ENCODE data around the gene LSAMP.

LSAMP gene

DNA sequence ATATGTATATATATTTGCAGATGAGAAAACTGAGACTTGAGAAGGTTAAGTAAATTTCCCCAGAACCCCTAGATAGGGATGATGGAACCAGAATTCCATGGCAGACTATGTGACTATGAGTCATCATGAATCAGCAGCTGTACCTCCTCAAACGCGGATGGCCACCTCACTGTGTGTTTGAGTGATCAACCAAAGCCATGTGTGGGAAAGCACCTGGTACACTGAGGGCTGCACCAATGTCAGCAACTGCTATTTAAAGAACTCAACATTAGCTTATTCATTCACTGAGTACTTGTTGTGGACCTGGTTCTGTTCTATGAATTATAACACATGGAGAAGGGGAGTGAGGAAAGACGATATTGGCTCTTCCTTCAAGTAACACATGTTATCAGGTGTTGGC lies 445.0 kb downstream of the LSAMP start:
- DNase-seq = no peak

DNA sequence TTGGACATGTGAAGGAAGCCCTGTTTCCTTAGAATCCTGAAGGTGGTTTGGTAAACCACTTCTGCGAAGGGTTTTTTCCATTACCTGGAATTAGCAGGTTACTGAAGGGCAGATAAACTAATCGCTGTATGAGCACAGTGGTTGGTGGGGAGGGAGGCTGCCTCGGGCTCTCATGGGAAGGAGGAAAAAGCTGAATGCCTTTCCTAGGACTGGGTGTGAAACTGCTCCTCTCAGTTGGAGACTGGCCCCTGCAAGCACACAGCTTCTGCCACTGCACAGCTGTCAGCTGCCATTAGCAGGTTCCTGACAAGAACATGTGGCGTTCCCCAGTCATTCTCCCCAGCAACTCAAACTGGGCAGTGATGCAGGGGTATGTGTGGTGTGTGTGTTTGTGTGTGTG lies 445.7 kb downstream of the LSAMP start:
- DNase-seq = no peak

DNA sequence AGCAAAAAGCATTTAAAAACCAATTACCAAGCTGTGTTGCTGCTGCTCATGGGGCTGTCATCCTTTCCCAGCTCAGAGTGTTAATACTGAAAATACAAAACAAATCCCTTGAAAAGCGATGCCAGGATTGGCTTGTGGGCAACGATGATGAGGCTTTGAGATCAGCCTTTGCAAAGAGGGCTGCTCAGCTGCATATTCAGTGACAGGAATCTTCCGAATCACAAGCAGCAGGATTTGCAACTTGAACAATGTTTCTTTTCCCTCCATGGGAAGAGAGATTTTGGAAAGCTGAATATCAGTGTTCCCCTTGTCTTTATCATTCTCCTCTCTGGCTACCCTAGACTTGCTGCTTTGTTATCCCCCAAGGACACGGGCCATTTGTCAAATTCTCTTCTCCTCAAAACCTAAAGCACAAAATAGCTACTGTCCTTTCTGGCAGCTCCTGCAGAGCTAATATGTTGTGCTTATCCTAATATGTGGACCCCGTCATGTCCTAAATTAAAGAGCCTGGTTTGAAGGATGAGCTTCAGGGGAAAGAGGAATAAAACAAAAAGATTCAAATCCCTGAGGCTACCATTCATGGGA lies 446.2 kb downstream of the LSAMP start:
- no peak for DNase-seq

DNA sequence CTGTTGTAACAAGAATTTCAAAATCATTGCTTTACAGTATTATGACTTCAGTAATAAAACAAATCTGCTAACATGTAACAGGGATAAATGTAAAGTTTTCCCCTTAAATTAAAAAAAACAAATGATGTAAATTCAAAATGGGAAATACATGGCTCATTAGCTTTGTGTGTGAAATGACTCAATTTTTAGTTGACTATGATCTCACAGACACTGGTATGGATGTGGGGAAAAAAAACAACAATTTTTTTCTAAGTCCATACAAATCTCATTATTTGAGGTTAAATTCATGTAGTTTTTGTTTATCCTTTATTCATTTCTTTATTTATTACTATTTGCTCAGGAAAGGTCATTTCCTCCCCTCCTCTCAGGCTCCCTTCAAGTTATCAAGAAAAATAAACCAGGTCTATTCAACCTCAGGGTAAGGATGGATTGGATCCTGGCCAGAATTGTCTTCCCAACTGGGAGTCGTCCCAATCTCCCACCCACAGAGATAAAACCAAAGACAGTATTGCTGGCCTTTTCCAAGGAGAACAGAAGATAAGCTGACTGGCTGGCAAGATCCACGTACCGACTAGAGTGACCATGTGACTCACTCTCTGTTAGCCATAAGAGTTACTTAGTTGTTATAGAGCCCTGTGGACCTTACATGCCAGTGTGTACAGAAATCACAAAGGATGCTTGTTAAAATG lies 448.7 kb downstream of the LSAMP start:
- no peak for DNase-seq

DNA sequence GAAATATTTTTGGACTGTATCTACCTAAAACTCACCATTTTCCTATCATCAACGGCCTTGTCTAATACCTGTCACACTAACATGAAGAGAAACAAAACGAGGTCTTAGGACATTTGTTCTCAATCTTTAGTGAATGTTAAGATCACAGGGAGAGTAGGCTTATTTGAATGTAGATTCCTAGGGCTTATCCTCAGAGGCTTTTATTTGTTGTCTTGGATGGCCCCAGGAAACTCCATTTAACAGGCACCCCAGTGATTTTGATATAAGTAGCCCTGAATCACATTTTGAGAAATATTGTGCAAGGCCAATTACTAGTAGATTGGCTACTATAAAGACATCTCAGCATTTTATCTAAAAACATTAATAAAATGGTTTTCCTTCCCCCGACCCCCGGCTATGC lies 454.6 kb downstream of the LSAMP start:
- no peak for DNase-seq

DNA sequence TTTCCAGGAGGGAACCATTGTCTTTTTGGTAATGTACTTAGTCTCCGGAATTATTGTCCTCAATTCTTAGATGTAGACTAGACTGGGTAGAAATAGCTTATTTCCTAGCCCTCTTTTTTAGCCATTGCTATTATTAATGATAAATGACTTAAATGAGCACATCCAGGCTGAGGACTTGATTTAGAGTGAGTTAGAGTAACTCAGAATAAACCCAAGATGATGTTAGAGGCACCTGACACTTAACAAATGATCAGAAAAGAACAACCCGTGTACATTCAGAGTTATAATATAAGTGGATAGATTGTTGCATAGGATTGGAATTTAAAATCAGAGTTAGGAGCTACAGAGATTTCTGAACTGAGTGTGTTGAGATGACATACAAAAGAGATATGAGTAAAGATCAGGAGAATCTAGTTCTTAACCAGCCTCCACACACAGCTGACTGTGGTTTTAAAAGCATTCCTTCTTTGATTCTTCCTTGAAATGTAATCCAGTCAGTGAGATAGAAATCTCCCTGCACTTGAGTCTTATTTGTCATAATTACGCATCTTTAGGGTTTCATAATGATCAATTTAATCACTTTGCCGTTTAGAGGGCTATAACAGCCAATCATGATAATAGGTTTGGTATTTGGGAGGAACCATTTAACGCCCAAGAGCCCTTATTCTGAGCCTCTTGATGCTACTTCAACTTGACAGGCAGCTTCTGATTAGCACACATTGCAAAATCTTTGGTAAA lies 455.4 kb downstream of the LSAMP start:
- DNase-seq = no peak

DNA sequence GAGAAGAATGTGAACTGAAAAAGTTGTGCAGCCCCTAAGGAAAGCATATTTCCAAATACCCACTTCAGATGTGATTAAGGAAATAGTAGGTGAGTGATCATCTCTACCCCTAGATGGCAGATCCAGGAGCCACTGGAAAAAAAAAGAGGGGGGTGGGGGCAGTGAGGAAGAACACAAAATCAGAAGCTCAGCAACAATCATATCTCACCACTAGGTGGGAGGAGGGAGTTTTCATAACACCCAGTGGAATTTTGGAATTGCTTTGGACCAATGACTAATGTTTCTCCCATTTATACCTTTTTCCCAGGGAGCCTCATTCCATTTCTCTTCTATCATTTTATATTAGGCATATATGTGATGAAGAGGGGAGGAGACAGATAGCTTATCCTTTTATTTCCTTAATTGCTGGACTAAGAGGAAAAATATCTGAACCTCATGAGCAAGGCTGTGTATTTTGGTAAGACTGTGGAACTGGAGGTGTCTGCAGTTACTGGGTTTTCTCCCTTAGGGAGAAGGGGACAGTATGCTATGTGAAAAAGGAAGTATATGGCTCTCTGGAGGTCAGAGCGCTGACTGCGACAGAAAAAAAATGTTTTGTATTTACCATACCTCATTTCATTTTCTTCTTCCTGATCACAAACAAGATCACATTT lies 458.6 kb downstream of the LSAMP start:
- no peak for DNase-seq

DNA sequence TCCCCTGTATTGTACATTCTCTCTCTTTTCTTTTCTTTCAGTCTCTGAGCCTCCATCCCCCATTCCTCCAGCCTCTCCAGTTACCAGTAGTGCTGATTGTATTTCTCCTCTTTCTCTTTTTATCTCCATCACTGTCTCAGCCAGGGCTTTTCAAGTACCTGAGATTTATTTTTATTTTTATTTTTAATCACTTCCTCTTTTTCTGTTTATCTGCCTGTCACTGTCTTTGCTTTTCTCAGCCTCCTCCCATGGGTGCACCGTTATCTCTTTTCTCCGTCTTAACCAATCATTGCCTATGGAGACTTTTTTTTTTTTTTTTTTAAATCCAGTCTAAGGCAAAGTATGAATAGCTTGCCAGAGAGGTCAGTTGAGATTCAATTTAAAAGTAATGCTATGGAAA lies 462.7 kb downstream of the LSAMP start:
- DNase-seq = no peak

DNA sequence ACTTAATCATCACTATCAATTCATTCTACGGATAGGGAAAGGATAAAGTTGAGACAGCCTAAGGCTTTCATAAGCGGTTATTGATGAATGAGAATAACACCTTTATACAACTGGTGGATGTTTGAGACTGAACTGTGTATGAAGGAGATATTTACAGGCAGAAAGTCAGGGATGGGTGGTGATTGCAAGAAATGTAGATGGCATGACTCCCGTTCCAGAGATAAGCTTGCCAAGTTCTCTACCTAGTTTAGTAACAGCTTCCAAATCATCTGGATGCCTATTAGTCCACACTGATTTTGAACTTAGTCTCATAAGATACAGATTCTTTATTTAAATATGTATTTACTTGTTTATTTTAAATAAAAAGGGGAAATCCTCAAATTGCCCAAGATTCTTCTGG lies 463.2 kb downstream of the LSAMP start:
- no peak for DNase-seq

DNA sequence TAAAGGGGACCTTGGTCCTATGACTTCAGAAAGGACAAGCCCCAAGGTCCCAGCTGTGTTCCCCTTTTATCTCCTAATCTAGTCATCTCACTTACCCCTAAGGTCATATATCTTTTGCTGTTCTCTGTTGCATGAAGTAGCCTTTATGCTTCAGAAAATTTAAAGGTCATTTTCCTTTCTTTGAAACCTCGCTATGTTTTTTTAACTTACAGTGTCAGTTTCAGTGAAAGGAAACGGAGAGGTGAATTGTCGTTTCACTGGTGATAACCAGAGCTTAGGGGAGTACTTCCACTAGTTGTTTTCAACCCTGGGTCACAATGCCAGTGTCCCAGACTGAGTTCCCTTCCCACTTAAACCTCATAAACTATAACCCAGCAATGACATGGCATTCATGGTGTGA lies 464.6 kb downstream of the LSAMP start:
- DNase-seq = no peak

DNA sequence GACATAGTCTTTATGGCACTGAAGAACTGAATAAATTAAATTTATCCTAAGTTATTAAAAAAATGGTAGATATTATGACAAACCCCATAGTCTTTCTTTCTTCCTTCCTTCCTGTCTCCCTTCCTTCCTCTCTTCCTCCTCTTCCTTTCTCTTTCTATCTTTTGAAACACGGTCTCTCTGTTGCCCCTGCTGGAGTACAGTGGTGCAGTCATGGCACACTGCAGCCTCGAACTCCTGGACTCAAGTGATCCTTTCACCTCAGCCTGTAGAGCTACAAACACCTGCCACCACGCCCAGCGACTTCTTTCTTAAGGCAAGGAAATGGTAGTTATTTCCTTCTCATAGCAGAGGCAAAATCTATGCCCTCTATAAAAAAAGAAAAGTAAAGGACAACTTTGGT lies 467.4 kb downstream of the LSAMP start:
- no peak for DNase-seq

DNA sequence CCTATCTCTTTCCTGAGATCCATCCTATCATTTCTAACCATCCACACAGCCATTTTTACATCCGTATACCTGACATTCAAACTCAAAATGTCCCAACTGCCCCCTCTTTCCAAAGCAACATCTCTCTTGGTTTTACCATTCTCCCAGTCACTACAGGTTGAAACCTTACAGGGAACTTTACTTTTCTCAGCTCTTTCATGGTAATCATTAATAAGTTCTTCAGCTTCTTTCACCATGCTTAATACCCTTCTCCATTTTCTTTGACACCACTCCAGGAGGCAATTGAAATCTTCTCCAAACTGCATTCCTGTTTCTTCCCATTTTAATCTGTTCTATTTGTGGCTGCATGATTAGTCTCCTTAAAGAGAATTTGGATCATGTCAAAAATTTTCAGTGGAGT lies 469.5 kb downstream of the LSAMP start:
- DNase-seq = no peak

DNA sequence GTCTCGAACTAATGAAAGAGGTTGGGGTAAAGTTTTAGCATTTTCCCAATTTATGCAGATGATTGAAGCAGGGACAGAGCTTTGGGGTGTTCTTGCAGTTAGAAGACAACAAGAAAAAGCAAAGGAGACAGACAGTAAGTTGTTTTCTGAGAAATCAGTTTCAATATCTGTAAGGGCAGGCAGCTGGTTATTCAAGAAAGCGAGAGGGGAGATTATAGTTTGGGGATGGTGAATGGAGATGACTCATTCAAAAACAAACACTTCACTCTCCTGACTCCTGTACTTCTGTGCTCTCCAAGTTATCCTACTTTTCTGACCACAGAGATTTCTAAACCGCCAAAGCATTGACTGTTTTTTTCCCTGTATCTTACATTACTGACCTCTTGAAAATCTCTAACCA lies 469.9 kb downstream of the LSAMP start:
- no peak for DNase-seq

DNA sequence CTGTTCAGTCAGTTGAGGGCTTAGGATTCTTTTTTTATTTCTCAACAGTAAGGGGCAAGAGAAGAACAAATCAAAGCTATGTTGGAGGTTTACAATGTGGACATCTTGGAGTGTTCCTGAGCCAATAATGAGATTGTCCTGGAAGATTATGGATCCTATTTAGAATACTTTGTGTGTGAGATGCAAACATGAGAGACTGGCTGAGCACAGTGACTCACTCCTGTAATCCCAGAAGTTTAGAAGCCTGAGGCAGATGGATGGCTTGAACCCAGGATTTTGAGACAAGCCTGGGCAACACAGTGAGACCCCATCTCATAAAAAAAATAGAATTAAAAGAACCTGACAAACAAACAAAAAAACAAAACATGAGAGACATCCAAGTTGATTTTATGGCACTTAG lies 470.3 kb downstream of the LSAMP start:
- no peak for DNase-seq

DNA sequence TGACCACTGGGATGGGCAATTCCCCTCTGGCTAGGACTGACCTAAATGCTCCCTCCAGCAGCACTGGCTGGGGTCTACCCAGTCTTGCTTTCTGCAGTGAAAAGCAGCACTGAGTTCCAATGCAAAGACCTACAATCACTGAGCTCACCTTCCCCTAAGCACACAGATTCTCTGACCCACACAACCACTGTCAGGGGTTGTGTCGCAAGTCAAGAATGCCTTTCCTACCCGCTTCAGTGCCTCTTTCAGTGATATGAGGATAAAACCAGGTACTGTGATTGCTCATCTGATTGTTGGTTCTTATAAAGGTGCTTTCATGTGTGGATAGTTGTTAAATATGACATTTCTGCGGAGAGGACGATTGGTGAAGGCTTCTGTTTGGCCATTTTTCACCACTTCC lies 476.4 kb downstream of the LSAMP start:
- no peak for DNase-seq

DNA sequence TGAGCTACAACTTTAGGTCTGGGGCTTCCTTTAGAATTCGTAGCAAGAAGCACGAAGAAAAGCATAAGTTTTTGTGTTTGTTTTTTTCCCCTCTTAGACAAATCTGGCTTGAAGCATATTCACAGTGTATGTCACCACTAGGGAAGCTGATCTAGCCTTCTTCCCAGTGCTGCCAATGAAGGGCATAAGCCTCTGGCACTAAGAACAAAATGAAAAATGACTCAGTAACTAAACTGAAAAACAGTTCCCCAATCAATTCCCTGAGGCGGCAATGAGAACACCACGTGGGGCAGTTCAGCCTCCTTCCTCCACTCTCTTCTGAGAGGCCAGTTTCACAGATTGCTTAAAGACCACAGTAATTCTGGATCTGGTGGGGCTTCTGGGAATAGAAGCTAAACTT lies 483.9 kb downstream of the LSAMP start:
- DNase-seq = no peak

DNA sequence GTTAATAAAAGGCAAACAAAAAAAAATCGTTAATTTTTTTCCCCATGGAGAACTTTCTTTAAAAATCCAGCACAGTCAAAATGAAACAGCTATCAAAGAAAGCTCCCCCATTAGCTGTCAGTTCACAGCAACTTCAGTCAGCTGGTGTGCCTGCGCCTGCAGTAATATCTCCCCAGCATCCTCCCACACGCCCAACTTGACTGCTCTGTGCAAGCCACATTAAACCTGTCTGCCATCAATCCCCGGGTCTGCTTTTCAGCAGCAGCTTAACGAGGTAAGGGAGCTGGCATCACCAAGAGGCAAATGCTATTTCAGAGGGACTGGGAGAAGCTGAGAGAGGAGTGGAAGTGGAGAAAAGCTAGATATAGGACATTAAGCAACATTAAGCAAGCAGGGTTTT lies 484.5 kb downstream of the LSAMP start:
- DNase-seq = no peak

DNA sequence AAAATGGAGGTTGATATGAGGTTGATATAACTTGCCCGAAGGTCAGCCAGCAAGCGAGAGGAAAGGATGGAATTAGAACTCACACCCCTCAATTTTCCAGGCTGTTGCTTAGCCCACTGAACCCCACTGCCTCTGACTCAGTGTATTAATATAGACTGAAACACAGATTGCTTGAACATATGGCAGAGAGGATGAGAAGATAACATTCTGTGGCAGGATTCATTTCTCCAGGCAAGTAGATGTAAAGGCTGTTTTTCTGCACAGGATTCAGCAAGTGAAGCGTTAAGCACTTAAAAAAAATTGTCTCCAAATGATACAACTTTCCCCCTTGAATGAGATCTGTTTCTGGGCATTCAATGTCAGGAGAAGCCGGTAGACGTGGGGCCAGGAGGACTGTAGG lies 486.8 kb downstream of the LSAMP start:
- no peak for DNase-seq

DNA sequence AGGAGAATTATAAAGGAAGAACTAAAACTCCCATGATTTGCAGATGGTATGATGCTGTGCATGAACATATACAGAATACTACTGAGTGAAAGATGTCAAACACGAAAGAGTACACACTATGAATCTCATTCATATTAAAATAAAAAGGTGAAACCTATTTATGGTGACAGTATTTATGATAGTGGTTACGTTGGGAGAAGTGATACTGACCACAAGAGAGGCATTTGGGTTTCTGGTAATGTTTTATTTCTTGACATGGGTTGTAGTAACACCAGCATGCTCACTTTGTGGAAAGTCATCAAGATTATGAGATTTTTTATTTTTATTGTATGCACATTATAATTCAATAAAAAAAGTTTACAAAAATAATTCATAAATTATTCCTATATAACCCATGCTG lies 498.0 kb downstream of the LSAMP start:
- DNase-seq = no peak

DNA sequence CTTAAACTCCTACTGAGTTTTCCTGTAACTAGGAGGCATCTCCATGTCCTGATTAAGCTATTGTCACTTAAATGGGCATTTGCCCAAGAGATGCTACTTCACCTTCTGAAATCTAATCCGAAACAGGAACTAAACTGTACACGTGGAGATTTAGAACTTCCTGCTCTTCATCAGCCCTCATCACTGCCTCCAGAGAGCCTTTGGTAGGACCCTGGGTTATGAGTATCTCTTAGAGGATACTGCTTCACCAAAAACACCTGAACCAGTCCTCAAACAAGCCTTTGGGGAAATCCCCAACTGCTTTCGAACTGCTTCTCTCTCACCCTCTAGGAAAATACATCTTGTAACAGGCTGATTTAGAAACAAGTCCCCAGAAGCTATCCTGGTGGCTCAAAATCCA lies 501.7 kb downstream of the LSAMP start:
- DNase-seq = no peak

DNA sequence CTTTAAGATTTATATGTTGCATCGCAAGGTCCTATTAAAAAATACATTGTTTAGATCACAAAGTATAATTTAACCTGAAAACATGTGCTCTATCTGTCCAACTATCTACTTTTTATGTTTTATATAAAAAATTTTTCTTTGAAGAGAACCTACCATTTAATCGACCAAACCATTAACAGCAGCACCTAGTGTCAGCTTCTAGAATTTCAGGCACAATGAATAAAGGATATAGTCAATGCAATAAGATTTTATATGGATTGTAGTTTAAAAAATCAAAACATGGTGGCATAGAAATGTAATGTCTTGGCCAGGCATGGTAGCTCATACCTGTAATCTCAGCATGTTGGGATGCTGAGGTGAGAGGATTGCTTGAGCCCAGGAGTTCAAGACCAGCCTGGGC lies 508.2 kb downstream of the LSAMP start:
- no peak for DNase-seq

DNA sequence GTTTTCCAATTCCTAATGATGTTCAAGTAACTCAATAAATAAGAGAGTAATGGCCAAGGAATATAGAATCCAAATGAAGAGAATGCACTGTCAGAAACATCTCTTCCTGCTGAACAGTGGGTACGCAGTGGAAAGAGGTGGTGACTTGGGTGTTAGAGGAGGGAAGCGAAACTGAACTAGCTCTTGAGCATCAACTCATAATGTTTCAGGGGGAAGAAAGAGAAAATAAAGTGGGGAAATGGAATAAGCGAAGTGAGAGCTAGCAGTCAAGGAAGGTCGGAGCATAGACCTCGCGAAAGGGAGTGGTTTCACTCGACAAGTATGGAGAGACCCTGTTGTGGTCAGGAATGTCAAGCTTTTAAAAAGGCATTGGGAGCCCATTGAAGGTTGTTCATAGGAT lies 512.5 kb downstream of the LSAMP start:
- no peak for DNase-seq

DNA sequence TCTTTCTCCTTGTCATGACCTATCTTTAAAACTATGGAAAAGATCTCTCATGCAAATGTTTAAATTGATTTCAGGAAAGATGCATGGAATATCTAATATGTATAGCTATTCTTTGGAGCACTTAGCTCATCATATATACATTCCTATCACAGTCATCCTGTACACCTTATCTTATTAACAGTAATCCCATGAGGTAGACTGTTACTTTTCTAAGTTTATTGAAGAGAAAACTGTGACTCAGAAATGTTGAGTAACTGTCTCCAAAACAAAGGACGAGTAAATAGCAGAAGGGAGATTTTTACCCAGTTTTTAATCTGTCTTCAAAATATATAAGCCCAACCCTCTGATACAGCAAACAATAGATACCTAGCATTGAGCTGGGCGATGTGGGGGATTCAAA lies 513.7 kb downstream of the LSAMP start:
- DNase-seq = no peak

DNA sequence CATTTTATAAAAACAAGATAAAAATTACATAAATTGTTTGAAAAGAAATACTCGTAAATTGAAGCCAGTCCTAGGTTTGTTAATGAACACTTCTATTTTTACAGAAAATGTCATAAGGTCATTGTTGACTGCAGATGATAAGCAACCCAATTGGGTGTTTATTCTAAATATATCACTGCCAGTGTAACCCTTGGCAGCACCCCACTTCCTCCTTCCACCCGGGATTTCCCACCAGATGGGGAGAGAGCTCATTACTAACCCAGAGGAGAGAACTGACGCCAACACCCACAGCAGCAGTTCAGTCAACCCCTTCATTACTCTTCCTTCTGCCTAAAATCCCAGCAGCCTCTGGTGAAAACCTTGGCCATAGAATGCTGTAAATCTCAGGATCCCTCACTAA lies 514.4 kb downstream of the LSAMP start:
- DNase-seq = no peak
